Neuronal stem cell (in vitro differentiated cells): ENCODE data around the gene EIPR1.

Source experiments
- DNase-seq: peaks from one replicate; pipeline ENCODE4 v3.0.0-alpha.2; 2013; ENCODE audit warnings: low spot score
- H2AFZ ChIP-seq: one replicate; pipeline ENCODE4 v1.6.1; 2013; ENCODE audit warnings: mild to moderate bottlenecking, low read length, inconsistent platforms
- H2AK5ac ChIP-seq: 2 replicates; pipeline ENCODE4 v1.6.1; 2013; ENCODE audit warnings: low read depth, mild to moderate bottlenecking, inconsistent platforms, low read length, moderate library complexity, mixed read lengths
- H2BK120ac ChIP-seq: 2 replicates; pipeline ENCODE4 v1.6.1; 2013; ENCODE audit warnings: low read depth, mild to moderate bottlenecking, inconsistent platforms, low read length, moderate library complexity, mixed read lengths
- H2BK12ac ChIP-seq: one replicate; pipeline ENCODE4 v1.6.1; 2013; ENCODE audit warnings: low read length, inconsistent platforms
- H2BK15ac ChIP-seq: 2 replicates; pipeline ENCODE4 v1.6.1; 2013; ENCODE audit warnings: mild to moderate bottlenecking, low read length, inconsistent platforms, mixed read lengths
- H2BK5ac ChIP-seq: one replicate; pipeline ENCODE4 v1.6.1; 2013; ENCODE audit warnings: inconsistent platforms, mild to moderate bottlenecking, low read length, moderate library complexity
- H3K14ac ChIP-seq: one replicate; pipeline ENCODE4 v1.6.1; 2013; ENCODE audit warnings: low read length, inconsistent platforms
- H3K18ac ChIP-seq: 2 replicates; pipeline ENCODE4 v1.6.1; 2013; ENCODE audit warnings: low read length, inconsistent platforms
- H3K23ac ChIP-seq: 2 replicates; pipeline ENCODE4 v1.6.1; 2013; ENCODE audit warnings: low read depth, mild to moderate bottlenecking, mixed read lengths, low read length, inconsistent platforms; ENCODE audit not compliant: poor library complexity
- H3K27ac ChIP-seq: replicated peaks from 3 replicates; pipeline ENCODE4 v1.5.1; 2013; ENCODE audit warnings: low read length, inconsistent platforms
- H3K27me3 ChIP-seq, 3 experiments: 2 replicates each; pipeline ENCODE4 v1.6.1; 2013; ENCODE audit warnings: low read length in 3 of 3, mild to moderate bottlenecking in 2 of 3, inconsistent platforms in 1 of 3, low read depth in 1 of 3, mixed read lengths in 1 of 3, moderate library complexity in 1 of 3; ENCODE audit not compliant: control insufficient read depth in 3 of 3, insufficient read depth in 3 of 3
- H3K36me3 ChIP-seq, 2 donors: replicated peaks in 1 of 2; 2 replicates each; pipeline ENCODE4 v1.6.1; 2013; ENCODE audit warnings: low read length in 2 of 2; ENCODE audit not compliant: control insufficient read depth in 2 of 2, insufficient read depth in 2 of 2
- H3K4ac ChIP-seq: 2 replicates; pipeline ENCODE4 v1.6.1; 2013; ENCODE audit warnings: inconsistent platforms, mild to moderate bottlenecking, low read length, moderate library complexity
- H3K4me1 ChIP-seq, 2 donors: 1 replicate in 1 of 2; 2 replicates in 1 of 2; pipeline ENCODE4 v1.6.1; 2013; ENCODE audit warnings: low read length in 2 of 2, low read depth in 1 of 2; ENCODE audit not compliant: control insufficient read depth in 2 of 2, insufficient read depth in 1 of 2
- H3K4me2 ChIP-seq: one replicate; pipeline ENCODE4 v1.6.1; 2013; ENCODE audit warnings: mild to moderate bottlenecking, low read length, inconsistent platforms; ENCODE audit not compliant: insufficient read depth, poor library complexity, severe bottlenecking
- H3K4me3 ChIP-seq, 2 donors: 2 replicates each; pipeline ENCODE4 v1.5.1; 2013; ENCODE audit warnings: low read length in 2 of 2, mild to moderate bottlenecking in 2 of 2, inconsistent platforms in 1 of 2, moderate library complexity in 1 of 2
- H3K79me1 ChIP-seq: one replicate; pipeline ENCODE4 v1.6.1; 2013; ENCODE audit warnings: low read depth, mild to moderate bottlenecking, inconsistent platforms, low read length, moderate library complexity
- H3K9ac ChIP-seq: one replicate; pipeline ENCODE4 v1.6.1; 2013; ENCODE audit warnings: mild to moderate bottlenecking, low read depth, low read length, inconsistent platforms; ENCODE audit not compliant: poor library complexity
- H3K9me3 ChIP-seq, 2 donors: replicated peaks in 1 of 2; 2 replicates each; pipeline versions ENCODE3 to v1.6.1; 2013; ENCODE audit warnings: low read length in 2 of 2, mild to moderate bottlenecking in 2 of 2, inconsistent platforms in 1 of 2, low read depth in 1 of 2, mixed read lengths in 1 of 2, moderate library complexity in 1 of 2; ENCODE audit not compliant: control insufficient read depth in 2 of 2, insufficient read depth in 1 of 2
- H4K8ac ChIP-seq: one replicate; pipeline ENCODE4 v1.6.1; 2013; ENCODE audit warnings: low read depth, mild to moderate bottlenecking, inconsistent platforms, low read length, moderate library complexity
- H4K91ac ChIP-seq: one replicate; pipeline ENCODE4 v1.6.1; 2013; ENCODE audit warnings: low read length, low read depth, mild to moderate bottlenecking, inconsistent platforms; ENCODE audit not compliant: poor library complexity
- WGBS, 2 donors: extraction: QIAGEN DNeasy Blood & Tissue Kit; methylation state at CpG; one replicate each; pipeline ENCODE4 v1.1.7; 2013; ENCODE audit warnings: missing lambda C conversion rate in 2 of 2, mixed read lengths in 1 of 2; ENCODE audit not compliant: insufficient read length in 2 of 2, insufficient replicate concordance in 1 of 2; ENCODE audit errors: extremely low coverage in 2 of 2; 5-methylcytosine and 5-hydroxymethylcytosine counted together

EIPR1 gene

DNA sequence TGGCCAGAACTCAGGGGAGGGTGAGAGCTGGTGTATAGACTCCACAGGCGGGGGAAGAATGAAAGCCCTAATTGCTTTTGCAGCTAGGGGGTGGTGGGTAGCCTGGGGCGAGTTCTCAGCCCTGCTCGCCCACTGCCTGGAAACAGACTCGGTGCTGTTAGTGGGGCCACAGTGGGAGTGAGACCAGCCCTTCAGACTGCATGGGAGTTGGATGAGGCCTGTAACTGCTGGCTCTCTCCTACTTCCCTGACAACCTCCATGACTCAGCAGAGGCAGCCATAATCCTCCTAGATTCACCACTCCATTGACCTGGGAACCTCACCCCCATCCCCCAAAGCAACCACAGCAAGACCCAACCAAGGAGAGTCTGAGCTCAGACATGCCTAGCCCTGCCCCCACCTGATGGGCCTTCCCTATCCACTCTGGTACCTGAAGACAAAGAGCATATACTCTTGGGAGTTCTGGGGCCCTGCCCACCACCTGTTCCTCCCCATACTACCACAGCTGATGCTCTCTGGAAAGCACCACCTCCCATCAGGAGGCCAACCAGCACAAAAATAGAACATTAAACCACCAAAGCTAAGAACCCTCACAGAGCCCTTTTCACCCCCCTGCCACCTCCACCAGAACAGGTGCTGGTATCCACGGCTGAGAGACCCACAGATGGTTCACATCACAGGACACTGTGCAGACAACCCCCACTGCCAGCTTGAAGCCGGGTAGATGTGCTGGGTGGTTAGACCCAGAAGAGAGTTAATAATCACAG lies 226.3 kb downstream of the EIPR1 start:
- Histone ChIP-seq H3K4me3 (no peak overlapping the region), H3K27me3 (no peaks in the 10 kb centered on the region), H3K79me1 (peaks cover 2% of the 10 kb centered on the region), H4K91ac (no peak overlapping the region), H3K9ac (no peak overlapping the region), H2AK5ac (no peak overlapping the region), H2BK15ac (no peak overlapping the region), H3K14ac (no peak overlapping the region), H2BK5ac (no peak overlapping the region), H3K4me2 (no peak overlapping the region), H3K23ac (no peak overlapping the region), H3K9me3 (no peaks in the 10 kb centered on the region), H3K4me1 (no peaks in the 10 kb centered on the region), H4K8ac (no peak overlapping the region), H3K4ac (no peak overlapping the region), H3K27ac (no peak overlapping the region), H2BK12ac (no peak overlapping the region), H3K36me3 (peaks cover 0 to 2% of the 10 kb centered on the region in 2 donors), H2AFZ (no peak overlapping the region), H3K18ac (no peak overlapping the region), H2BK120ac (no peak overlapping the region)
- DNase-seq = no peak
- no CpG with 5 or more reads among the region's 6 CpGs for whole genome bisulfite sequencing, 2 donors

GRCh38 chr2:3149441-3150217 lies 228.0 kb downstream of the EIPR1 start:
- peak overlapping the region; percentile 88 for H2AK5ac ChIP-seq
- no peak overlapping the region for H3K27ac ChIP-seq
- H4K8ac ChIP-seq = no peak overlapping the region
- no peak overlapping the region for H2BK12ac ChIP-seq
- H3K9me3 ChIP-seq = no peaks in the 10 kb centered on the region
- H3K36me3 ChIP-seq = peaks cover 0 to 2% of the 10 kb centered on the region in 2 donors
- H4K91ac ChIP-seq = no peak overlapping the region
- H3K23ac ChIP-seq = no peak overlapping the region
- WGBS, 2 donors = no CpG with 5 or more reads among the region's 15 CpGs
- no peak overlapping the region for H3K18ac ChIP-seq
- no peak overlapping the region for H3K14ac ChIP-seq
- no peak for DNase-seq
- H3K4ac ChIP-seq = no peak overlapping the region
- H3K9ac ChIP-seq = no peak overlapping the region
- H3K79me1 ChIP-seq = peaks cover 2% of the 10 kb centered on the region
- no peak overlapping the region for H2BK120ac ChIP-seq
- no peak overlapping the region for H2AFZ ChIP-seq
- peak overlapping the region; percentile 46 for H2BK5ac ChIP-seq
- no peak overlapping the region for H2BK15ac ChIP-seq
- H3K4me1 ChIP-seq = no peaks in the 10 kb centered on the region
- no peaks in the 10 kb centered on the region for H3K27me3 ChIP-seq
- H3K4me3 ChIP-seq = peak overlapping the region in 1 of 2 donors; percentile 41
- no peak overlapping the region for H3K4me2 ChIP-seq

DNA sequence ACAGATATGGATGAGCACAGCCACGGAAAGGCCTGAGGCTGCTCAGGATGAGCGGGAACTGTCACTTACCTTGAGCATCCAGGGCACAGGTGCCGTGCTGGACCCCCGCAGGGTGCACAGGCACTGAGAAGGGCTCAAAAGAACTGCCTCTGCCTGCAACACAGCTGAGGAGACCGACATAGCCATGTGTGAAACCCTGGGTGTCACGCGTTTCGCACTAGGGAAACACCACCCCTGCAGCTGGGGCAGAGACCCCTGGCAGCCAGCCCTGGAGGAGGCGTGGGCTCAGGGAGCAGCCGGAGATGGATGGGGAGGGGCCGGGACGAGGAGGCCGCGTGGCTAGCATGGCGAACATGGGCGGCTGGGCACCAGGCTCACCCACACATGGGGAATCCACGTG lies 228.9 kb downstream of the EIPR1 start:
- Histone ChIP-seq H3K4me3 (no peak overlapping the region), H2BK12ac (peak overlapping the region; percentile 73), H3K9me3 (no peaks in the 10 kb centered on the region)

More for the DNA sequence above, 228.9 kb downstream of the EIPR1 start:
- no peak overlapping the region for H3K9ac ChIP-seq
- H3K36me3 ChIP-seq = peaks cover 0 to 2% of the 10 kb centered on the region in 2 donors
- H2BK5ac ChIP-seq = peak overlapping the region; percentile 24
- peaks cover 2% of the 10 kb centered on the region for H3K79me1 ChIP-seq
- H2AK5ac ChIP-seq = no peak overlapping the region
- no peak overlapping the region for H2AFZ ChIP-seq
- H3K27ac ChIP-seq = no peak overlapping the region
- DNase-seq = no peak
- no CpG with 5 or more reads among the region's 17 CpGs for WGBS, 2 donors
- no peak overlapping the region for H3K4ac ChIP-seq
- no peaks in the 10 kb centered on the region for H3K27me3 ChIP-seq
- H3K4me1 ChIP-seq = peaks cover 0 to 3% of the 10 kb centered on the region in 2 donors
- peak overlapping the region; percentile 92 for H4K91ac ChIP-seq
- peak overlapping the region; percentile 65 for H3K23ac ChIP-seq
- H3K4me2 ChIP-seq = no peak overlapping the region
- H4K8ac ChIP-seq = no peak overlapping the region
- peak overlapping the region; percentile 94 for H3K14ac ChIP-seq
- H2BK15ac ChIP-seq = no peak overlapping the region
- no peak overlapping the region for H2BK120ac ChIP-seq
- peak overlapping the region; percentile 64 for H3K18ac ChIP-seq
